K562 (cell line): Measurements from ENCODE around the gene FOXN3.

ENCODE experiments used
- BRF2 ChIP-seq: IDR thresholded peaks from 3 replicates; pipeline ENCODE4 v1.6.1; 2011; ENCODE audit warnings: borderline replicate concordance, mild to moderate bottlenecking; ENCODE audit not compliant: insufficient read length, insufficient read depth
- CREB1 ChIP-seq, 2 experiments: sonication (generic) in 1 of 2; formaldehyde crosslinking in 1 of 2; IDR thresholded peaks; 2 replicates each; pipeline versions ENCODE4 v1.6.1 to v1.8.0; 2012 to 2022; ENCODE audit warnings: inconsistent platforms in 1 of 2, mild to moderate bottlenecking in 1 of 2, missing genetic modification reagents in 1 of 2, moderate library complexity in 1 of 2
- HCFC1 ChIP-seq: IDR thresholded peaks from 2 replicates; pipeline ENCODE4 v1.6.1; 2012; ENCODE audit warnings: low read depth, low read length, improper control_type of control experiment
- JUND ChIP-seq, 2 experiments: IDR thresholded peaks; 2 replicates in 1 of 2; 3 replicates in 1 of 2; pipeline ENCODE4 v1.6.1; 2011; ENCODE audit warnings: borderline replicate concordance in 2 of 2, low read depth in 2 of 2, low read length in 2 of 2, improper control_type of control experiment in 1 of 2, missing biosample characterization in 1 of 2, missing genetic modification characterization in 1 of 2, missing genetic modification reagents in 1 of 2
- OTX1 ChIP-seq: fragments of 450-650 bp; formaldehyde crosslinking; IDR thresholded peaks from 2 replicates; pipeline ENCODE4 v1.4.0; 2022; ENCODE audit warnings: mild to moderate bottlenecking
- POLR2G ChIP-seq: fragments of 200-400 bp; formaldehyde crosslinking; IDR thresholded peaks from 2 replicates; pipeline ENCODE4 v1.6.1; 2017; ENCODE audit warnings: low read depth, mild to moderate bottlenecking, antibody characterized with exemption, low read length, moderate library complexity
- PRDM10 ChIP-seq: fragments of 450-650 bp; IDR thresholded peaks from 2 replicates; pipeline ENCODE4 v1.6.1; 2018; ENCODE audit not compliant: partially characterized antibody
- PRPF4 ChIP-seq: fragments of 200-400 bp; formaldehyde crosslinking; IDR thresholded peaks from one replicate; pipeline ENCODE4 v1.6.1; 2017; ENCODE audit warnings: low read length, low read depth, mild to moderate bottlenecking; ENCODE audit not compliant: insufficient read depth, poor library complexity, severe bottlenecking
- RAD21 ChIP-seq, 2 experiments: fragments of 250-450 bp in 1 of 2; fragments of 450-650 bp in 1 of 2; sonication (Bioruptor Pico) in 1 of 2; formaldehyde crosslinking in 1 of 2; IDR thresholded peaks in 1 of 2; conservative IDR thresholded peaks in 1 of 2; 2 replicates each; pipeline versions ENCODE4 v1.4.0 to v1.8.0; 2020 to 2022; ENCODE audit warnings: mild to moderate bottlenecking in 2 of 2, moderate library complexity in 1 of 2
- RBBP5 ChIP-seq: fragments of 200-600 bp; sonication (generic); IDR thresholded peaks from 2 replicates; pipeline ENCODE4 v1.6.1; 2012; ENCODE audit warnings: borderline replicate concordance, mild to moderate bottlenecking, low read length, control low read depth, inconsistent platforms; ENCODE audit not compliant: insufficient read depth, poor library complexity, severe bottlenecking
- YY1 ChIP-seq, 3 experiments: IDR thresholded peaks; 2 replicates each; pipeline ENCODE4 v1.6.1; 2011; ENCODE audit warnings: low read length in 2 of 3, mild to moderate bottlenecking in 2 of 3, moderate library complexity in 2 of 3, borderline replicate concordance in 1 of 3, control low read depth in 1 of 3, low read depth in 1 of 3; ENCODE audit not compliant: insufficient read depth in 3 of 3, insufficient replicate concordance in 2 of 3, control insufficient read depth in 1 of 3, insufficient read length in 1 of 3; ENCODE audit errors: extremely low read depth in 1 of 3
- ZNF76 ChIP-seq: fragments of 250-450 bp; sonication (Bioruptor Pico); IDR thresholded peaks from 2 replicates; pipeline ENCODE4 v1.4.0; 2020; ENCODE audit warnings: mild to moderate bottlenecking, moderate library complexity, borderline replicate concordance
- TF ChIP-seq, protein P1 (sequence below): fragments of 150-350 bp; conservative IDR thresholded peaks from 2 replicates; pipeline ENCODE4 v1.6.1; 2014; ENCODE audit warnings: low read length
- TF ChIP-seq, protein P2 (sequence below): fragments of 150-350 bp; IDR thresholded peaks from 2 replicates; pipeline ENCODE4 v1.6.1; 2014; ENCODE audit warnings: low read depth, mild to moderate bottlenecking, low read length, borderline replicate concordance

DNA sequence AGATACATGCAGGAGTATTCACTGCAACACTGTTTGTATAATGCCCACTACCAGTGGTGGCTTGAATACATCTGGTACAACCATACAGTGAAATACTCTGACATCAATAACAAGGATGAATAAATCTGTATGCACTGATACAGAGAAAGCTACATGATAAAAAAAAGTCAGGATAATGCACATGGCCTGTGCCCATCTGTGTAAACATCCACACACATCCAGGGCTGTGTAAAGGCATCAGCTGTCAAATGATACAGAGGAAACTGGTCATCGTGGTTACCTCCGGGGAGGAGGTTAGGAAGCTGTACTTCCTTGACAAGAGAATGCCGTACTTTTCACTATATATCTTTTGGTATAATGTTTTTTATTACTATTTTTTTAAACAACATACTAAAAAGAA is 176.6 kb downstream of the FOXN3 start:
- TF ChIP-seq, protein P1, sequence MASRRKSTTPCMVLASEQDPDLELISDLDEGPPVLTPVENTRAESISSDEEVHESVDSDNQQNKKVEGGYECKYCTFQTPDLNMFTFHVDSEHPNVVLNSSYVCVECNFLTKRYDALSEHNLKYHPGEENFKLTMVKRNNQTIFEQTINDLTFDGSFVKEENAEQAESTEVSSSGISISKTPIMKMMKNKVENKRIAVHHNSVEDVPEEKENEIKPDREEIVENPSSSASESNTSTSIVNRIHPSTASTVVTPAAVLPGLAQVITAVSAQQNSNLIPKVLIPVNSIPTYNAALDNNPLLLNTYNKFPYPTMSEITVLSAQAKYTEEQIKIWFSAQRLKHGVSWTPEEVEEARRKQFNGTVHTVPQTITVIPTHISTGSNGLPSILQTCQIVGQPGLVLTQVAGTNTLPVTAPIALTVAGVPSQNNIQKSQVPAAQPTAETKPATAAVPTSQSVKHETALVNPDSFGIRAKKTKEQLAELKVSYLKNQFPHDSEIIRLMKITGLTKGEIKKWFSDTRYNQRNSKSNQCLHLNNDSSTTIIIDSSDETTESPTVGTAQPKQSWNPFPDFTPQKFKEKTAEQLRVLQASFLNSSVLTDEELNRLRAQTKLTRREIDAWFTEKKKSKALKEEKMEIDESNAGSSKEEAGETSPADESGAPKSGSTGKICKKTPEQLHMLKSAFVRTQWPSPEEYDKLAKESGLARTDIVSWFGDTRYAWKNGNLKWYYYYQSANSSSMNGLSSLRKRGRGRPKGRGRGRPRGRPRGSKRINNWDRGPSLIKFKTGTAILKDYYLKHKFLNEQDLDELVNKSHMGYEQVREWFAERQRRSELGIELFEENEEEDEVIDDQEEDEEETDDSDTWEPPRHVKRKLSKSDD: no peak
- TF ChIP-seq BRF2: no peak
- no peak for TF ChIP-seq YY1 (IDR thresholded peaks at IDR 0.05; ENCODE audit: borderline replicate concordance in 1 of 3, control insufficient read depth in 1 of 3, extremely low read depth in 1 of 3, insufficient read depth in 3 of 3, insufficient read length in 1 of 3, insufficient replicate concordance in 2 of 3, low read depth in 1 of 3, low read length in 2 of 3)
- TF ChIP-seq OTX1 (CRISPR knock-in tag): no peak
- no peak for TF ChIP-seq POLR2G
- TF ChIP-seq ZNF76: no peak
- no peak for TF ChIP-seq RBBP5
- TF ChIP-seq HCFC1: no peak
- no peak for TF ChIP-seq CREB1 (IDR thresholded peaks at IDR 0.05)
- no peak for TF ChIP-seq CREB1 (CRISPR knock-in tag; IDR thresholded peaks at IDR 0.05)
- no peak for TF ChIP-seq PRDM10
- no peak for TF ChIP-seq PRPF4
- TF ChIP-seq, protein P2, sequence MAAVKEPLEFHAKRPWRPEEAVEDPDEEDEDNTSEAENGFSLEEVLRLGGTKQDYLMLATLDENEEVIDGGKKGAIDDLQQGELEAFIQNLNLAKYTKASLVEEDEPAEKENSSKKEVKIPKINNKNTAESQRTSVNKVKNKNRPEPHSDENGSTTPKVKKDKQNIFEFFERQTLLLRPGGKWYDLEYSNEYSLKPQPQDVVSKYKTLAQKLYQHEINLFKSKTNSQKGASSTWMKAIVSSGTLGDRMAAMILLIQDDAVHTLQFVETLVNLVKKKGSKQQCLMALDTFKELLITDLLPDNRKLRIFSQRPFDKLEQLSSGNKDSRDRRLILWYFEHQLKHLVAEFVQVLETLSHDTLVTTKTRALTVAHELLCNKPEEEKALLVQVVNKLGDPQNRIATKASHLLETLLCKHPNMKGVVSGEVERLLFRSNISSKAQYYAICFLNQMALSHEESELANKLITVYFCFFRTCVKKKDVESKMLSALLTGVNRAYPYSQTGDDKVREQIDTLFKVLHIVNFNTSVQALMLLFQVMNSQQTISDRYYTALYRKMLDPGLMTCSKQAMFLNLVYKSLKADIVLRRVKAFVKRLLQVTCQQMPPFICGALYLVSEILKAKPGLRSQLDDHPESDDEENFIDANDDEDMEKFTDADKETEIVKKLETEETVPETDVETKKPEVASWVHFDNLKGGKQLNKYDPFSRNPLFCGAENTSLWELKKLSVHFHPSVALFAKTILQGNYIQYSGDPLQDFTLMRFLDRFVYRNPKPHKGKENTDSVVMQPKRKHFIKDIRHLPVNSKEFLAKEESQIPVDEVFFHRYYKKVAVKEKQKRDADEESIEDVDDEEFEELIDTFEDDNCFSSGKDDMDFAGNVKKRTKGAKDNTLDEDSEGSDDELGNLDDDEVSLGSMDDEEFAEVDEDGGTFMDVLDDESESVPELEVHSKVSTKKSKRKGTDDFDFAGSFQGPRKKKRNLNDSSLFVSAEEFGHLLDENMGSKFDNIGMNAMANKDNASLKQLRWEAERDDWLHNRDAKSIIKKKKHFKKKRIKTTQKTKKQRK: no peak
- no peak for TF ChIP-seq RAD21 (CRISPR knock-in tag; conservative IDR thresholded peaks at IDR 0.05 in 1 of 2, IDR thresholded peaks at IDR 0.05 in 1 of 2)
- TF ChIP-seq JUND (IDR thresholded peaks at IDR 0.05; ENCODE audit: borderline replicate concordance, low read depth, low read length): no peak
- no peak for TF ChIP-seq JUND (tag; IDR thresholded peaks at IDR 0.05; ENCODE audit: borderline replicate concordance, low read depth, low read length)
